Adrenal gland (tissue), 5 donors: ENCODE measurements around the gene RTN4.

Source experiments
- CTCF ChIP-seq, 6 experiments: fragments of 450-650 bp in 4 of 6; fragments of 200-600 bp in 2 of 6; sonication (generic) in 1 of 6; IDR thresholded peaks; 1 replicate in 5 of 6; 2 replicates in 1 of 6; pipeline versions ENCODE4 v1.5.1 to v1.8.0; 2016 to 2021; ENCODE audit warnings: antibody characterized with exemption in 6 of 6, mild to moderate bottlenecking in 2 of 6, moderate library complexity in 1 of 6
- POLR2A ChIP-seq, 2 donors: fragments of 450-650 bp; IDR thresholded peaks; one replicate each; pipeline ENCODE4 v1.6.1; 2017; ENCODE audit warnings: antibody characterized with exemption in 2 of 2, mild to moderate bottlenecking in 2 of 2, moderate library complexity in 1 of 2
- donor health status: DM: no; HTN: no; CAD: no.

- no peak for TF ChIP-seq CTCF (IDR thresholded peaks at IDR 0.05)
- TF ChIP-seq POLR2A (IDR thresholded peaks at IDR 0.05), result no peak
These were observed 32.4 kb downstream of the RTN4 start for GRCh38 chr2:55017880-55018279.
